PC-3 (cell line): ENCODE data around the gene JPH4.

ENCODE experiments used
- EZH2 ChIP-seq: fragments of 300-600 bp; sonication (generic); IDR thresholded peaks from one replicate; pipeline ENCODE4 v1.6.1; 2017; ENCODE audit warnings: antibody characterized with exemption, mild to moderate bottlenecking, low read length; ENCODE audit not compliant: unreplicated experiment
- EZH2phosphoT487 ChIP-seq: fragments of 300-600 bp; sonication (generic); IDR thresholded peaks from 2 replicates; pipeline ENCODE4 v1.6.1; 2018; ENCODE audit warnings: mild to moderate bottlenecking, antibody characterized with exemption, low read length, borderline replicate concordance
- TF ChIP-seq, protein P1 (sequence below): fragments of 300-600 bp; sonication (generic); conservative IDR thresholded peaks from 2 replicates; pipeline ENCODE4 v1.5.1; 2017; ENCODE audit warnings: antibody characterized with exemption, low read depth, mild to moderate bottlenecking, low read length

DNA sequence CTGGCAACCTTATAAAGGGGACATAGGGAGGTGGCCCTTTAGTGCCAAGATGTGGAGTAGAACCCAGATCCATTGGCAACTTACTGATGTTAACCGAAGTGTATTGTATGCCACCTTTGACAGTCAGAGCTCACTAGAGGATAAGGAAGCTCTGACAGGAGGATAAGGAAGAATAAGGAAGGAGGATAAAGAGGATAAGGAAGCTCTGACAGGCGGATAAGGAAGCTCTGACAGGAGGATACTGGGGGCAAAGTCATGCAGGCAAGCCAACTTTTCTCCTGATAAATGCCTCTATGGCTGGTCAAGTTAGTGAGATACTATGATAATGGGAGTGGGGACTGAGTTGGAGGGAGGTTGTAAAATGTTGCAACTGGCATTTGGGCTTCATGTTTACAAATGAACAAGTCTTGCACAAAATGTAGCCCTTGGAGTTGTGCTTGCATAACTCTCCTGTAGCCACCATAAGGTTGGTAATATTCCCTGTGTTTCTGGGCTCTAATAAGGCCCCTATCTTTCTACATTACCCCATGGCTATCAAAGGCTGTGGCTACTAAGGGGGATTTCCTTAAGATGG, 39.9 kb upstream of the JPH4 start:
- TF ChIP-seq EZH2: no peak
- TF ChIP-seq, protein P1, sequence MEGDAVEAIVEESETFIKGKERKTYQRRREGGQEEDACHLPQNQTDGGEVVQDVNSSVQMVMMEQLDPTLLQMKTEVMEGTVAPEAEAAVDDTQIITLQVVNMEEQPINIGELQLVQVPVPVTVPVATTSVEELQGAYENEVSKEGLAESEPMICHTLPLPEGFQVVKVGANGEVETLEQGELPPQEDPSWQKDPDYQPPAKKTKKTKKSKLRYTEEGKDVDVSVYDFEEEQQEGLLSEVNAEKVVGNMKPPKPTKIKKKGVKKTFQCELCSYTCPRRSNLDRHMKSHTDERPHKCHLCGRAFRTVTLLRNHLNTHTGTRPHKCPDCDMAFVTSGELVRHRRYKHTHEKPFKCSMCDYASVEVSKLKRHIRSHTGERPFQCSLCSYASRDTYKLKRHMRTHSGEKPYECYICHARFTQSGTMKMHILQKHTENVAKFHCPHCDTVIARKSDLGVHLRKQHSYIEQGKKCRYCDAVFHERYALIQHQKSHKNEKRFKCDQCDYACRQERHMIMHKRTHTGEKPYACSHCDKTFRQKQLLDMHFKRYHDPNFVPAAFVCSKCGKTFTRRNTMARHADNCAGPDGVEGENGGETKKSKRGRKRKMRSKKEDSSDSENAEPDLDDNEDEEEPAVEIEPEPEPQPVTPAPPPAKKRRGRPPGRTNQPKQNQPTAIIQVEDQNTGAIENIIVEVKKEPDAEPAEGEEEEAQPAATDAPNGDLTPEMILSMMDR: no peak
- TF ChIP-seq EZH2phosphoT487: no peak
